Hepatocyte (in vitro differentiated cells): Measurements from ENCODE around the gene SNTG2.

ENCODE experiments used
- CTCF ChIP-seq: fragments of 200-600 bp; sonication (generic); IDR thresholded peaks from 2 replicates; pipeline ENCODE4 v1.5.1; 2016; ENCODE audit warnings: antibody characterized with exemption, mild to moderate bottlenecking; ENCODE audit not compliant: poor library complexity
- EZH2 ChIP-seq: fragments of 200-600 bp; sonication (generic); IDR thresholded peaks from 2 replicates; pipeline ENCODE4 v1.6.1; 2016; ENCODE audit warnings: antibody characterized with exemption, mild to moderate bottlenecking, borderline replicate concordance

GRCh38 chr2:1159013-1159412 lies 208.4 kb downstream of the SNTG2 start:
- TF ChIP-seq CTCF = no peak
- TF ChIP-seq EZH2 = no peak
